22Rv1 (cell line): Measurements from ENCODE around the gene SLC25A26.

Source experiments
- H3K27ac ChIP-seq: fragments of 450-650 bp; 2 replicates; pipeline ENCODE4 v1.5.1; 2017
- ZFX ChIP-seq: fragments of 450-650 bp; IDR thresholded peaks from 2 replicates; pipeline ENCODE4 v1.6.1; 2017; ENCODE audit warnings: antibody characterized with exemption, borderline replicate concordance
- TF ChIP-seq, protein P1 (sequence below): fragments of 450-650 bp; IDR thresholded peaks from 2 replicates; pipeline ENCODE4 v1.5.1; 2017; ENCODE audit warnings: mild to moderate bottlenecking

The SLC25A26 gene

DNA sequence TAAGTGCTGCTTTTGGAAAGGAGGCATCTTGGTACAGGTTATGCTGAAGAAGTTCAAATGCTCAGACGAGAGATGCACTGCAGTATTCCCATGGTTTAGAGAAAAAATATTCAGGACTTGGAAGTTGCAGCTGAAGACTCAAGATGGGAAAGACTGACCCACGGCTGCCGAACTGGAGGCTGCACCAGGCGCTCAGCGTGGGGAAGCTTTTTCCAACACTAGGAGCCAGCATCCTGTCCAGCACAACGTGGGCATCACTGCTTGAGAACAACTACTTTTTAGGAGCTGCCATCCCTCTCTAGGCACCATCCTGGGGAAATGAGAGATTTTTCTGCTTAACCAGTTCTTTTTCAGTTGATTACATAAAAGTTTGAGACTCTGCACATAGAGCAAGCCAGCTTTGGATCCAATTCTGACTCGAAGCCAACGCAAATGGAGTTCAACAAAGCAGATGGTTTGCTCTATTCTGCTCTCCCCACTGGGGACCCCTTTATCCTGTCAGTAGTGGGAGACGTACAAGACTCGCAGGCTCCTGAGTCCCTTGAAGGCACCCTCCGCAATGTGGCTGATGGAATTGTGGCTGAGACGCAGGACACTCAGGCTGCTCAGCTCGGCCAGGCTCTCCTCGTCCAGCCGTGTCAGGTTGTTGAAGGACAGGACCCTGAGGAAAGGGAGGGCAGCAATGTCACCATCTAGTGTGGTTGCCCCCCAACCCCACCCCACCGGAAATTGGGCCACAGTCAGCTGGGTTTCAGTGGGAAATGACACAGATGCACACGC lies 186.2 kb downstream of the SLC25A26 start:
- TF ChIP-seq ZFX, result no peak
- TF ChIP-seq, protein P1, sequence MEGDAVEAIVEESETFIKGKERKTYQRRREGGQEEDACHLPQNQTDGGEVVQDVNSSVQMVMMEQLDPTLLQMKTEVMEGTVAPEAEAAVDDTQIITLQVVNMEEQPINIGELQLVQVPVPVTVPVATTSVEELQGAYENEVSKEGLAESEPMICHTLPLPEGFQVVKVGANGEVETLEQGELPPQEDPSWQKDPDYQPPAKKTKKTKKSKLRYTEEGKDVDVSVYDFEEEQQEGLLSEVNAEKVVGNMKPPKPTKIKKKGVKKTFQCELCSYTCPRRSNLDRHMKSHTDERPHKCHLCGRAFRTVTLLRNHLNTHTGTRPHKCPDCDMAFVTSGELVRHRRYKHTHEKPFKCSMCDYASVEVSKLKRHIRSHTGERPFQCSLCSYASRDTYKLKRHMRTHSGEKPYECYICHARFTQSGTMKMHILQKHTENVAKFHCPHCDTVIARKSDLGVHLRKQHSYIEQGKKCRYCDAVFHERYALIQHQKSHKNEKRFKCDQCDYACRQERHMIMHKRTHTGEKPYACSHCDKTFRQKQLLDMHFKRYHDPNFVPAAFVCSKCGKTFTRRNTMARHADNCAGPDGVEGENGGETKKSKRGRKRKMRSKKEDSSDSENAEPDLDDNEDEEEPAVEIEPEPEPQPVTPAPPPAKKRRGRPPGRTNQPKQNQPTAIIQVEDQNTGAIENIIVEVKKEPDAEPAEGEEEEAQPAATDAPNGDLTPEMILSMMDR, result no peak
- no peak overlapping the region for H3K27ac ChIP-seq

DNA sequence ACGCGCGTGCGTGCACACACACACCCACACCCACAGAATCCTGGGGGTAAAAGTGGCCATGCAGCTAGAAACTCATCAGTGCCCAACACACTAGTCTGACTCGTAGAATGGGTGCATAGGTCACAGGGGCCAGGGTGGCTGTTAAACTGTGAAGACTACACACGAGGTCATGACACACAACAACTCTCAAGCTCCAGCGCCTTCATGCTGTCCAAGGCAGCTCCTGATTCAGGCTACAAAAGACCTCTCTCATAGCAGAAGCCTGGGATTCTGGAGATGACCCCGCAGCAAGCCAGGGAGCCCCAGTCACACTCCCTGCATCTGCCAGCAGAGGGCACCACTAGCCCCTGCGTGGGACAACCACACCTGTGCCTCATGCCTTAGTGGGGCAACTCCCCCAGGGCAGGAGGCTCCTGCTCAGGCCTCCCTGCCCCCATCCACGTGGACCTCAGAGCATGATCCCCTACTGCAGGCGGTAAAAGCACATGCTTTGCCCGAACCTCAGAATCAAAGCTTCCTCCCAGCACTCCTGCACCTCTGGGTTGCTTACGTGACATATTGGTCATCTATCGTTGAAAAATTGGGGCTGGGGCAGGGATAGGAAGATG lies 186.9 kb downstream of the SLC25A26 start:
- TF ChIP-seq, protein P1, result peak; percentile 92
- no peak for TF ChIP-seq ZFX
- H3K27ac ChIP-seq, result no peak overlapping the region

DNA sequence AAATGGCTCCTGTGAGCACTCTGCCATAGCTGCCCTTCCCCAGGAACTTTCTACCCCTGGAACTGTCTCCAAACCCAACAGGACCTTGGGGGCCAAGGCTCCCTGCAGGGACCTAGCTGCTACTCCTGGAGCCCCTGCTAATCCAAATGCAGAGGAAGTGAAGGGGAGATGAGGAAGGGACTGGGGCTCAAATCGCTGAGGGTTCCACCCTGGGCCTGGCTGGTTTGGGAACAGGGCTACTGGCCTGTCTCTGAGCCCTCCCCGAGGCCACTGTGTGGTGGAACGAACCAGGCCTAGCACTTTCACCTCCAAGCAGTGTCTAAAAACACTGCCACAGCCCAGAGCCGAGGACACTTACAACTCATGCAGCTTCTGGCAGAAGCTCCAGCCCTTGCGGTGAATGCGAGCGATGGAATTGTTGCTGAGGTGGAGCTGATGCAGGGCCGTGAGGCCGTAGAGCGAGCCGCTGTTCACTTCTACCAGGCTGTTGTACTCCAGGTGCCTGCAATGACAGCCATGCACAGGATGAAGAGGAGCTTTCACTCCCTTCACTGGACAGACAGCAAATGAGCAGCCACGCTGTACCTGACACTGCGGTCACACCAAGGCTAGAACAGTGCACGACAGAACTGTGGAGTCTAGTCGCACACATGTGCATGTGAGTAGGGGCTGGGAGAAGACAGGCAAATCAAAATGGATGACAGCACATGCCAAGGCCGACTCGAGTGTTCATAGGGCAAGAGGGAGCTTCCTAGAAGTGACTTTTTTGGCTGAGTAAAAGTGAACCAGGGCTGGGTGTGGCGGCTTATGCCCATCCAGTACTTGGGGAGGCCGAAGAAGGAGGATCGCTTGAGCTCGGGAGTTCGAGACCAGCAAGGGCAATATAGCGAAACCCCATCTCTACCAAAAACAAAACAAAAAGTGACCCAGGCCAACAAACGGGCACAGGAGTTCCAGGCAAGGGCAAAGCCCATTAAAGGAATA lies 189.3 kb downstream of the SLC25A26 start:
- TF ChIP-seq ZFX, result no peak
- TF ChIP-seq, protein P1, result no peak

DNA sequence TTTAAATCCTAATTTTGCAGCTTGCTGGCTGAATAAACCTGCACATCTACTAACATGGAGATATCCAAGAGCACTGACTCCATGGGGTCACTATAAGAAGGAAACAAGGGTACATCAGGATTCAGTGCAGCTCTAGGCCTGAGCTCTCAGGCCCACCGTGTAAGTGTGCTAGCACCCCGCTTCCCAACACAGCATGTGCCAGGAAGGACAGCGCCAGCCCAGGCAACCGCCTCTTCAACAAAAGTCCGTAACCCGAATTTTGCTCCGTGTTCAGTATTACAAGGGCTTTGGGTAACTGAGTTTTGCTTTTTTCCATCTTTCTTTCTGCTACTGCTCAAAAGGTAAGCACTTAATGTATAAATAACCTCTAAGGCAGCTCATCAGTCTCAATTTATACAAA lies 190.2 kb downstream of the SLC25A26 start:
- TF ChIP-seq ZFX, result no peak
- TF ChIP-seq, protein P1, result no peak

More for the DNA sequence above, 189.3 kb downstream of the SLC25A26 start:
- H3K27ac ChIP-seq, result no peak overlapping the region

DNA sequence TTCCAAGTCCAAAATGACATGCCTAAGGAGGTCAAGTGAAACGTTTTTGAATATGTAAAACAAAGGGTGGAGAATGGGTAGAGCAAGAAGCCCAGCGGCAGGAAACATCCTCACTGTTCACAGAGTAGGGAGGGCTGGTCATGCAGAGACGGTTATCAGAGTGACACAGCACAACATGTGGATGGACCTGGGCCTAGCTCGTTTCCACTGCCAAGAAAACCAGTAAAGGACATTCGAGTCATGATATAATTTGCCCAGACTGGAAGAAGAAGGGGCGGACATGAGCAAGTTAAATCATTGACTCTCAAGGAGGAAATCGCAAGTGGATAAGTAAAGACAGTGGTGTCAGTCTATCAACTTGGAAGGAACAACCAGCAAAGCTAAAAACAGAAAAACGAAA lies 190.7 kb downstream of the SLC25A26 start:
- no peak for TF ChIP-seq ZFX
- TF ChIP-seq, protein P1, result no peak
- no peak overlapping the region for H3K27ac ChIP-seq

More for the DNA sequence above, 190.2 kb downstream of the SLC25A26 start:
- H3K27ac ChIP-seq, result no peak overlapping the region

DNA sequence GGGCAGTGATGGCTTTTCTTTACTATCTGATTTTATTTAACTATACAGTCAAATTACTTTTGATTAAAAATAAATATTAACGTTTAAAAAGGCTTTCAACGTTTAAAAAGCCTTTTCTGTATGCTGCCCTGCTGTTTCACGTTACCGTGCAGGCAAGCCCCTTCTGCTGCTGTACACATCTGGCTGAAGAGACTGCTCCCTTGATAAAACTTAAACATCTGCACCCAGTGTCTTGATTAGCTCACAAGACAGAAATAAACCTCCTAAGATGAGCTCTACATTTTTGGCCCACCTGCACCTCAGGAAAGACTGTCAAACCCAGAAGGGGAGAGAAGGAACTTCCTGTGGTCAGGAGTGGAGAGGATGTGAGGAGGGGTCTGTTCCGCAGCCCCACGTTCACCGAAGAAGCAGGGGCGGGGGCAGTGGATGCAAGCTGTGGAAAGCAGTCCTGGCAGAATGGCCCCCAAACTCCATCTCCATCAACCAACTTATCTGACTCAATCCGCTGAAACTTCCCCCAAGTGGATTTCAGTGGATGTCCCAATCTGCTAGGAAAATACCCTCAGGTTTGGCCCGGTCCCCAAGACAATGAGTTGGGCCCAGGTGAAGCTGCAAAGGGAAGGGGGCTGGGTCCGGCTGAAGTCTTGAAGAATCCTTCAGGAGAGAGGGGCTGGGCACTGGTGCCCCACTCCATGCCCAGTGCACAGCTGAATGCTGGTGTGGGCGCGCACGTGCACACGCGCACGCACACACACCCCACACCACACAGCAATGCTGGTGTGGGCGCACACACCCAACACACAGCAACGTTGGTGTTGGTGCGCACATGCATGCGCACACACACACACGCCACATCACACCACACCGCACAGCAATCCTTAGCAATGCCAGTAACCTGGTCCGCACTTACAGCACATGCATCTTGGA lies 191.4 kb downstream of the SLC25A26 start:
- no peak for TF ChIP-seq ZFX
- TF ChIP-seq, protein P1, result no peak
- H3K27ac ChIP-seq, result no peak overlapping the region
